H1 (cell line): ENCODE measurements around the gene ZBTB2. TPM values are rescaled to one million over a fixed set of nuclear protein-coding genes. Genes with fewer than 3 reads are reported as not detected.
A peak's percentile ranks its signal among the peaks of the same experiment; 100 is the strongest.

ENCODE experiments used
- CBX8 ChIP-seq: fragments of 300-800, 300-1000 bp; sonication (generic); IDR thresholded peaks from 2 replicates; pipeline ENCODE4 v1.7.1; 2016; ENCODE audit warnings: low read depth, low read length, borderline replicate concordance
- FOSL1 ChIP-seq: IDR thresholded peaks from 2 replicates; pipeline ENCODE4 v1.6.1; 2011; ENCODE audit warnings: mild to moderate bottlenecking, low read depth, low read length, moderate library complexity; ENCODE audit not compliant: insufficient read depth
- HDAC2 ChIP-seq, 2 experiments: fragments of 300-600 bp in 1 of 2; sonication (generic) in 1 of 2; IDR thresholded peaks; 2 replicates each; pipeline ENCODE4 v1.6.1; 2011 to 2012; ENCODE audit warnings: low read depth in 2 of 2, low read length in 2 of 2, mild to moderate bottlenecking in 2 of 2, moderate library complexity in 2 of 2, borderline replicate concordance in 1 of 2, inconsistent platforms in 1 of 2
- HDAC6 ChIP-seq: IDR thresholded peaks from one replicate; pipeline ENCODE4 v1.7.1; 2012; ENCODE audit warnings: low read depth, mild to moderate bottlenecking, inconsistent platforms, low read length, moderate library complexity
- MAFK ChIP-seq: IDR thresholded peaks from 2 replicates; pipeline ENCODE4 v1.6.1; 2012; ENCODE audit warnings: low read depth, mild to moderate bottlenecking, improper control_type of control experiment, low read length
- PHF8 ChIP-seq: fragments of 200-600 bp; sonication (generic); conservative IDR thresholded peaks from 2 replicates; pipeline ENCODE4 v1.7.1; 2012; ENCODE audit warnings: low read depth, mild to moderate bottlenecking, inconsistent platforms, low read length, moderate library complexity
- RBBP5 ChIP-seq: IDR thresholded peaks from 2 replicates; pipeline ENCODE4 v1.7.1; 2012; ENCODE audit warnings: low read depth, mild to moderate bottlenecking, inconsistent platforms, low read length, moderate library complexity, borderline replicate concordance
- RFX5 ChIP-seq: IDR thresholded peaks from 2 replicates; pipeline ENCODE4 v1.6.1; 2011; ENCODE audit warnings: low read depth, low read length, improper control_type of control experiment, borderline replicate concordance
- RXRA ChIP-seq: IDR thresholded peaks from 2 replicates; pipeline ENCODE4 v1.6.1; 2011; ENCODE audit warnings: low read depth, mild to moderate bottlenecking, low read length, moderate library complexity; ENCODE audit not compliant: insufficient read depth
- SAP30 ChIP-seq: fragments of 300-600 bp; sonication (generic); IDR thresholded peaks from 2 replicates; pipeline ENCODE4 v1.7.1; 2012; ENCODE audit warnings: low read length, moderate library complexity, mild to moderate bottlenecking, inconsistent platforms; ENCODE audit not compliant: insufficient read depth, insufficient replicate concordance
- TAF1 ChIP-seq: IDR thresholded peaks from 2 replicates; pipeline ENCODE4 v1.6.1; 2011; ENCODE audit warnings: mild to moderate bottlenecking, low read depth, low read length
- TAF7 ChIP-seq: optimal IDR thresholded peaks from 2 replicates; pipeline ENCODE3; 2011; ENCODE audit warnings: low read depth, mild to moderate bottlenecking, inconsistent platforms, low read length, moderate library complexity, borderline replicate concordance
- TCF12 ChIP-seq: IDR thresholded peaks from 2 replicates; pipeline ENCODE4 v1.6.1; 2011; ENCODE audit warnings: low read depth, mild to moderate bottlenecking, low read length
- TEAD4 ChIP-seq: IDR thresholded peaks from 2 replicates; pipeline ENCODE4 v1.6.1; 2012; ENCODE audit warnings: low read depth, low read length, inconsistent platforms, mixed read lengths
- polyA plus RNA-seq, 7 experiments: library from polyadenylated mRNA; depleted of rRNA in 3 of 7; stranded (reverse) in 5 of 7; unstranded in 2 of 7; fragments of >200 nt in 5 of 7; fragments of 200-250 nt in 2 of 7; gene quantifications; 1 replicate in 5 of 7; 2 replicates in 1 of 7; 4 replicates in 1 of 7; pipeline versions ENCODE4 v1.2.1 to v1.2.3, GENCODE V29; 2011 to 2013; ENCODE audit warnings: missing spikeins in 2 of 7, mixed read lengths in 2 of 7
- total RNA-seq: library from RNA; stranded (reverse); fragmentation: NEBNext Ultra II Directional; extraction: Animal tissue kit (Norgen Biotek cat#: 25700); gene quantifications from 2 replicates; pipeline ENCODE4 v1.2.1, GENCODE V29; 2021
- TF ChIP-seq, protein P1 (sequence below): IDR thresholded peaks from 2 replicates; pipeline ENCODE4 v1.6.1; 2011; ENCODE audit warnings: low read length, improper control_type of control experiment

ZBTB2 gene
- total and polyA plus RNA-seq, 2 of the 8 experiments (the other 6 are each of a cell fraction or from before 2014, with no cell fraction given): 16.1 to 23.7 TPM

DNA sequence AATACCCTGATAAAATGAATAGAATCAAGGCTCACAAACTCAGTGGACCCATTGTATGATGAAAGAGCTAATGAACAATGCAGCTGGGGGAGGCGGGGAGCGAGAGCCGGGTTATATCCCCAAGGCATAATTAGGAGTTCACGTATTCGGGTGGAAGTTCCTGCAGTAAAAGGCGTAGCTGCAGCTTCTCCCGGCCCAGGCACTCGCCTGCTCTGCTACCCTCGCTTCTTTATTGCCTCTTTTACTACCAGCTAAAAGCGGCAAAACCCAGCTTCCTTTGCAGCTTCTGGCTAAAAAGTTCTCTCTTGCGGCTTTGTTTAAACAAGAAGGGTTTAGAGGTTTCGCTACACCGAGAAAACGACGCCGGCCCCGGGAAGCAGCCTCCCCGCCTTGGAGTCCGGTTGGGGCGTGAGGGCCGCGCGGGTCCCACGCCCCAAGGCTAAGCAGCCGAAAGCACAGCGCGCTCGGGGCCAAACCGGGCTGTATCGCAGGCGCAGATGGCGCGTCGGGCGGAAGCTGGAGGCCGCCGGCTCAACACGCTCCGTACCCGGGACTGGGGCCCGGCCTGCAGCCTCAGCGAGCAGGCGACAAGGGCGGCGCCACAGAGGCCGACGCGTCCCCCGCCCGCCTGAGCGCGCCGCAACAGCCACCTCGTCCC lies 1.6 kb downstream of the ZBTB2 start (continued):
- TF ChIP-seq PHF8 (peak; percentile 90), RBBP5 (peak; percentile 81; the same call in 1 of the 2 replicates), HDAC6 (no peak), HDAC2 (IDR thresholded peaks at IDR 0.05; ENCODE audit: borderline replicate concordance in 1 of 2, low read depth in 2 of 2, low read length in 2 of 2) (no peak), TAF7 (peak; percentile 66), TAF1 (peak; percentile 83), SAP30 (no peak), FOSL1 (no peak), MAFK (no peak), CBX8 (no peak), RXRA (no peak), TCF12 (no peak), TEAD4 (no peak), RFX5 (no peak)
- TF ChIP-seq, protein P1, sequence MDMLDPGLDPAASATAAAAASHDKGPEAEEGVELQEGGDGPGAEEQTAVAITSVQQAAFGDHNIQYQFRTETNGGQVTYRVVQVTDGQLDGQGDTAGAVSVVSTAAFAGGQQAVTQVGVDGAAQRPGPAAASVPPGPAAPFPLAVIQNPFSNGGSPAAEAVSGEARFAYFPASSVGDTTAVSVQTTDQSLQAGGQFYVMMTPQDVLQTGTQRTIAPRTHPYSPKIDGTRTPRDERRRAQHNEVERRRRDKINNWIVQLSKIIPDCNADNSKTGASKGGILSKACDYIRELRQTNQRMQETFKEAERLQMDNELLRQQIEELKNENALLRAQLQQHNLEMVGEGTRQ: no peak
